ENCODE data around the gene ARHGEF28. TPM values are rescaled to one million over a fixed set of nuclear protein-coding genes. Genes with fewer than 3 reads are reported as not detected.

ARHGEF28 gene
- total RNA-seq, 2 experiments from 2014 or later = 0.05 to 0.12 TPM

GRCh38 chr5:73948720-73949119, 322.7 kb downstream of the ARHGEF28 start:
- no peak for DNase-seq
- Mint-ChIP-seq H3K4me3 (no peak overlapping the region), H3K27me3 (peaks cover 12% of the 10 kb centered on the region), H3K9me3 (peaks cover 5% of the 10 kb centered on the region), H3K36me3 (no peaks in the 10 kb centered on the region), H3K27ac (no peak overlapping the region), H3K4me1 (ENCODE audit: low read depth) (no peaks in the 10 kb centered on the region)
- intact Hi-C loops (cut with micrococcal nuclease) = no loop called here
- CTCF ChIA-PET = no interaction called here
- POLR2A ChIA-PET = no interaction called here

- Mint-ChIP-seq H3K27me3 (peaks cover 12% of the 10 kb centered on the region), H3K36me3 (no peaks in the 10 kb centered on the region), H3K27ac (no peak overlapping the region), H3K9me3 (no peaks in the 10 kb centered on the region), H3K4me1 (ENCODE audit: low read depth) (no peaks in the 10 kb centered on the region), H3K4me3 (no peak overlapping the region)
- DNase-seq = no peak
- intact Hi-C loops (cut with micrococcal nuclease) = no loop called here
- POLR2A ChIA-PET = no interaction called here
- CTCF ChIA-PET = no interaction called here
Measured at GRCh38 chr5:73950441-73950873, 324.5 kb downstream of the ARHGEF28 start.

GRCh38 chr5:73950912-73951430, 325.0 kb downstream of the ARHGEF28 start:
- ChIA-PET CTCF (no interaction called here), POLR2A (no interaction called here)
- Mint-ChIP-seq H3K27ac (no peak overlapping the region), H3K36me3 (no peaks in the 10 kb centered on the region), H3K9me3 (no peaks in the 10 kb centered on the region), H3K4me3 (no peak overlapping the region), H3K27me3 (peaks cover 12% of the 10 kb centered on the region), H3K4me1 (ENCODE audit: low read depth) (no peaks in the 10 kb centered on the region)
- DNase-seq = no peak
- intact Hi-C loops (cut with micrococcal nuclease) = no loop called here

GRCh38 chr5:73952872-73953271, 326.9 kb downstream of the ARHGEF28 start:
- H3K27me3 Mint-ChIP-seq = peaks cover 16% of the 10 kb centered on the region
- H3K9me3 Mint-ChIP-seq = no peaks in the 10 kb centered on the region
- ChIA-PET CTCF (no interaction called here), POLR2A (no interaction called here)
- H3K27ac Mint-ChIP-seq = no peak overlapping the region
- intact Hi-C loops (cut with micrococcal nuclease) = no loop called here
- no peak overlapping the region for H3K4me3 Mint-ChIP-seq
- H3K36me3 Mint-ChIP-seq = no peaks in the 10 kb centered on the region
- H3K4me1 Mint-ChIP-seq (ENCODE audit: low read depth) = no peaks in the 10 kb centered on the region
- DNase-seq = no peak

GRCh38 chr5:73954381-73954780, 328.4 kb downstream of the ARHGEF28 start:
- DNase-seq = no peak
- Mint-ChIP-seq H3K4me3 (no peak overlapping the region), H3K4me1 (ENCODE audit: low read depth) (no peaks in the 10 kb centered on the region), H3K27ac (no peak overlapping the region), H3K9me3 (no peaks in the 10 kb centered on the region), H3K36me3 (no peaks in the 10 kb centered on the region), H3K27me3 (peaks cover 14% of the 10 kb centered on the region)
- ChIA-PET CTCF (no interaction called here), POLR2A (no interaction called here)
- intact Hi-C loops (cut with micrococcal nuclease) = no loop called here

- H3K27me3 Mint-ChIP-seq = peaks cover 18% of the 10 kb centered on the region
- POLR2A ChIA-PET = no interaction called here
- H3K9me3 Mint-ChIP-seq = no peaks in the 10 kb centered on the region
- H3K36me3 Mint-ChIP-seq = no peaks in the 10 kb centered on the region
- no peaks in the 10 kb centered on the region for H3K4me1 Mint-ChIP-seq (ENCODE audit: low read depth)
- no peak overlapping the region for H3K27ac Mint-ChIP-seq
- H3K4me3 Mint-ChIP-seq = no peak overlapping the region
- CTCF ChIA-PET = no interaction called here
- intact Hi-C loops (cut with micrococcal nuclease) = no loop called here
- no peak for DNase-seq
Measured at GRCh38 chr5:73955271-73955846, 329.4 kb downstream of the ARHGEF28 start.

GRCh38 chr5:73957397-73958001, 331.5 kb downstream of the ARHGEF28 start:
- CTCF ChIA-PET = no interaction called here
- peaks cover 18% of the 10 kb centered on the region for H3K27me3 Mint-ChIP-seq
- POLR2A ChIA-PET = no interaction called here
- no peaks in the 10 kb centered on the region for H3K9me3 Mint-ChIP-seq
- intact Hi-C loops (cut with micrococcal nuclease) = no loop called here
- H3K36me3 Mint-ChIP-seq = no peaks in the 10 kb centered on the region
- no peak overlapping the region for H3K27ac Mint-ChIP-seq
- no peaks in the 10 kb centered on the region for H3K4me1 Mint-ChIP-seq (ENCODE audit: low read depth)
- no peak for DNase-seq
- no peak overlapping the region for H3K4me3 Mint-ChIP-seq

- Mint-ChIP-seq H3K4me1 (ENCODE audit: low read depth) (no peaks in the 10 kb centered on the region), H3K4me3 (no peak overlapping the region), H3K36me3 (no peaks in the 10 kb centered on the region), H3K9me3 (no peaks in the 10 kb centered on the region), H3K27me3 (peaks cover 16% of the 10 kb centered on the region), H3K27ac (no peak overlapping the region)
- no peak for DNase-seq
- CTCF ChIA-PET = no interaction called here
- POLR2A ChIA-PET = no interaction called here
- intact Hi-C loops (cut with micrococcal nuclease) = no loop called here
Measured at GRCh38 chr5:73958037-73958436, 332.0 kb downstream of the ARHGEF28 start.

GRCh38 chr5:73960023-73960422, 334.0 kb downstream of the ARHGEF28 start:
- ChIA-PET CTCF (no interaction called here), POLR2A (no interaction called here)
- intact Hi-C loops (cut with micrococcal nuclease) = no loop called here
- no peaks in the 10 kb centered on the region for H3K9me3 Mint-ChIP-seq
- H3K36me3 Mint-ChIP-seq = no peaks in the 10 kb centered on the region
- no peak overlapping the region for H3K4me3 Mint-ChIP-seq
- no peaks in the 10 kb centered on the region for H3K4me1 Mint-ChIP-seq (ENCODE audit: low read depth)
- H3K27ac Mint-ChIP-seq = no peak overlapping the region
- no peak for DNase-seq
- peaks cover 18% of the 10 kb centered on the region for H3K27me3 Mint-ChIP-seq

- no peak for DNase-seq
- H3K27ac Mint-ChIP-seq = no peak overlapping the region
- H3K9me3 Mint-ChIP-seq = no peaks in the 10 kb centered on the region
- peaks cover 18% of the 10 kb centered on the region for H3K27me3 Mint-ChIP-seq
- CTCF ChIA-PET = no interaction called here
- intact Hi-C loops (cut with micrococcal nuclease) = no loop called here
- no peaks in the 10 kb centered on the region for H3K36me3 Mint-ChIP-seq
- H3K4me3 Mint-ChIP-seq = no peak overlapping the region
- no peaks in the 10 kb centered on the region for H3K4me1 Mint-ChIP-seq (ENCODE audit: low read depth)
- POLR2A ChIA-PET = no interaction called here
Measured at GRCh38 chr5:73960426-73960825, 334.4 kb downstream of the ARHGEF28 start.

- Mint-ChIP-seq H3K27ac (no peak overlapping the region), H3K4me3 (no peak overlapping the region), H3K9me3 (no peaks in the 10 kb centered on the region), H3K4me1 (ENCODE audit: low read depth) (no peaks in the 10 kb centered on the region), H3K36me3 (no peaks in the 10 kb centered on the region), H3K27me3 (peaks cover 14% of the 10 kb centered on the region)
- no peak for DNase-seq
- POLR2A ChIA-PET = no interaction called here
- intact Hi-C loops (cut with micrococcal nuclease) = no loop called here
- CTCF ChIA-PET = no interaction called here
Measured at GRCh38 chr5:73962801-73963425, 336.9 kb downstream of the ARHGEF28 start.

- intact Hi-C loops (cut with micrococcal nuclease) = no loop called here
- H3K4me3 Mint-ChIP-seq = no peak overlapping the region
- no peaks in the 10 kb centered on the region for H3K4me1 Mint-ChIP-seq (ENCODE audit: low read depth)
- H3K9me3 Mint-ChIP-seq = no peaks in the 10 kb centered on the region
- POLR2A ChIA-PET = no interaction called here
- H3K27ac Mint-ChIP-seq = no peak overlapping the region
- peaks cover 11% of the 10 kb centered on the region for H3K27me3 Mint-ChIP-seq
- CTCF ChIA-PET = interaction anchor here (0.6 kb wide), 1 partner anchor 142 kb away, joined by 3 read pairs; no protein-coding TSS in a partner anchor
- no peaks in the 10 kb centered on the region for H3K36me3 Mint-ChIP-seq
- DNase-seq = no peak
Measured at GRCh38 chr5:73964352-73964865, 338.4 kb downstream of the ARHGEF28 start.

GRCh38 chr5:73966451-73966850, 340.5 kb downstream of the ARHGEF28 start:
- POLR2A ChIA-PET = no interaction called here
- H3K9me3 Mint-ChIP-seq = no peaks in the 10 kb centered on the region
- intact Hi-C loops (cut with micrococcal nuclease) = no loop called here

More at GRCh38 chr5:73966451-73966850, 340.5 kb downstream of the ARHGEF28 start:
- DNase-seq = no peak
- Mint-ChIP-seq H3K27ac (no peak overlapping the region), H3K36me3 (no peaks in the 10 kb centered on the region), H3K4me1 (ENCODE audit: low read depth) (no peaks in the 10 kb centered on the region), H3K27me3 (peaks cover 4% of the 10 kb centered on the region), H3K4me3 (no peak overlapping the region)
- CTCF ChIA-PET = no interaction called here

Measured in activated CD4-positive, alpha-beta memory T cell treated with anti-CD3 and anti-CD28 coated beads for 36 hours (primary cell).